ENCODE measurements around the gene WDR26.

WDR26 gene

DNA sequence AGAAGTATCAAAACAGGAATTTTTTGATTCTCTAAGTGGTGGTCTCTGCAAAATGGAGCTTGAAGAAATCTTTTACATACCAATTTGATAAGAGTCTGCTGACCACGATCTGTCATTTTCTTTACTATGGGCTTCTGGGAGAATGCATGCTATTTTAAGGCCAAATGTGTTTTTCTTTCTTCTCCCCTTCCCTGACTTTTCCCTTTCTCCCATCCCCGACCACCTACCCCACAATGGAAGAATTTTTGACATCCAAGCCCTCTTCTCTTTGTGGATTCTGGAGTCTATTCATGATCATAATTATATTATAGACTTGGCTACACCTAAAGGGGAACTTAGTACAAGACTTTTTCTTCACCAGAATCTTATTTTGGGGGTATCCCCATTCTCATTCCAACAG, 46.7 kb downstream of the WDR26 start:
- no peak for TF ChIP-seq YY1 (IDR thresholded peaks at IDR 0.05; ENCODE audit: low read depth)
- TF ChIP-seq, protein P1, sequence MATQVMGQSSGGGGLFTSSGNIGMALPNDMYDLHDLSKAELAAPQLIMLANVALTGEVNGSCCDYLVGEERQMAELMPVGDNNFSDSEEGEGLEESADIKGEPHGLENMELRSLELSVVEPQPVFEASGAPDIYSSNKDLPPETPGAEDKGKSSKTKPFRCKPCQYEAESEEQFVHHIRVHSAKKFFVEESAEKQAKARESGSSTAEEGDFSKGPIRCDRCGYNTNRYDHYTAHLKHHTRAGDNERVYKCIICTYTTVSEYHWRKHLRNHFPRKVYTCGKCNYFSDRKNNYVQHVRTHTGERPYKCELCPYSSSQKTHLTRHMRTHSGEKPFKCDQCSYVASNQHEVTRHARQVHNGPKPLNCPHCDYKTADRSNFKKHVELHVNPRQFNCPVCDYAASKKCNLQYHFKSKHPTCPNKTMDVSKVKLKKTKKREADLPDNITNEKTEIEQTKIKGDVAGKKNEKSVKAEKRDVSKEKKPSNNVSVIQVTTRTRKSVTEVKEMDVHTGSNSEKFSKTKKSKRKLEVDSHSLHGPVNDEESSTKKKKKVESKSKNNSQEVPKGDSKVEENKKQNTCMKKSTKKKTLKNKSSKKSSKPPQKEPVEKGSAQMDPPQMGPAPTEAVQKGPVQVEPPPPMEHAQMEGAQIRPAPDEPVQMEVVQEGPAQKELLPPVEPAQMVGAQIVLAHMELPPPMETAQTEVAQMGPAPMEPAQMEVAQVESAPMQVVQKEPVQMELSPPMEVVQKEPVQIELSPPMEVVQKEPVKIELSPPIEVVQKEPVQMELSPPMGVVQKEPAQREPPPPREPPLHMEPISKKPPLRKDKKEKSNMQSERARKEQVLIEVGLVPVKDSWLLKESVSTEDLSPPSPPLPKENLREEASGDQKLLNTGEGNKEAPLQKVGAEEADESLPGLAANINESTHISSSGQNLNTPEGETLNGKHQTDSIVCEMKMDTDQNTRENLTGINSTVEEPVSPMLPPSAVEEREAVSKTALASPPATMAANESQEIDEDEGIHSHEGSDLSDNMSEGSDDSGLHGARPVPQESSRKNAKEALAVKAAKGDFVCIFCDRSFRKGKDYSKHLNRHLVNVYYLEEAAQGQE (IDR thresholded peaks at IDR 0.05; ENCODE audit: low read depth): no peak
- no peak for TF ChIP-seq TCF12 (IDR thresholded peaks at IDR 0.05; ENCODE audit: low read depth)
- no peak for TF ChIP-seq TAF1 (IDR thresholded peaks at IDR 0.05; ENCODE audit: low read depth)
- TF ChIP-seq CREB1 (IDR thresholded peaks at IDR 0.05; ENCODE audit: low read depth): no peak
- TF ChIP-seq, protein P2, sequence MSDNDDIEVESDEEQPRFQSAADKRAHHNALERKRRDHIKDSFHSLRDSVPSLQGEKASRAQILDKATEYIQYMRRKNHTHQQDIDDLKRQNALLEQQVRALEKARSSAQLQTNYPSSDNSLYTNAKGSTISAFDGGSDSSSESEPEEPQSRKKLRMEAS (IDR thresholded peaks at IDR 0.05): no peak
- TF ChIP-seq EP300 (IDR thresholded peaks at IDR 0.05; ENCODE audit: borderline replicate concordance): no peak
- no peak for TF ChIP-seq CEBPB (IDR thresholded peaks at IDR 0.05)
- TF ChIP-seq RAD21 (IDR thresholded peaks at IDR 0.05; ENCODE audit: low read depth): no peak
- no peak for TF ChIP-seq FOXM1 (IDR thresholded peaks at IDR 0.05; ENCODE audit: borderline replicate concordance, low read depth)
- no peak for TF ChIP-seq EGR1 (IDR thresholded peaks at IDR 0.05)
- TF ChIP-seq, protein P3, sequence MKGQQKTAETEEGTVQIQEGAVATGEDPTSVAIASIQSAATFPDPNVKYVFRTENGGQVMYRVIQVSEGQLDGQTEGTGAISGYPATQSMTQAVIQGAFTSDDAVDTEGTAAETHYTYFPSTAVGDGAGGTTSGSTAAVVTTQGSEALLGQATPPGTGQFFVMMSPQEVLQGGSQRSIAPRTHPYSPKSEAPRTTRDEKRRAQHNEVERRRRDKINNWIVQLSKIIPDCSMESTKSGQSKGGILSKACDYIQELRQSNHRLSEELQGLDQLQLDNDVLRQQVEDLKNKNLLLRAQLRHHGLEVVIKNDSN (IDR thresholded peaks at IDR 0.05): no peak
- TF ChIP-seq NFIC (IDR thresholded peaks at IDR 0.05): no peak
- TF ChIP-seq TEAD4 (IDR thresholded peaks at IDR 0.05): no peak
- no peak for TF ChIP-seq ZBTB7A (IDR thresholded peaks at IDR 0.05; ENCODE audit: low read depth)

DNA sequence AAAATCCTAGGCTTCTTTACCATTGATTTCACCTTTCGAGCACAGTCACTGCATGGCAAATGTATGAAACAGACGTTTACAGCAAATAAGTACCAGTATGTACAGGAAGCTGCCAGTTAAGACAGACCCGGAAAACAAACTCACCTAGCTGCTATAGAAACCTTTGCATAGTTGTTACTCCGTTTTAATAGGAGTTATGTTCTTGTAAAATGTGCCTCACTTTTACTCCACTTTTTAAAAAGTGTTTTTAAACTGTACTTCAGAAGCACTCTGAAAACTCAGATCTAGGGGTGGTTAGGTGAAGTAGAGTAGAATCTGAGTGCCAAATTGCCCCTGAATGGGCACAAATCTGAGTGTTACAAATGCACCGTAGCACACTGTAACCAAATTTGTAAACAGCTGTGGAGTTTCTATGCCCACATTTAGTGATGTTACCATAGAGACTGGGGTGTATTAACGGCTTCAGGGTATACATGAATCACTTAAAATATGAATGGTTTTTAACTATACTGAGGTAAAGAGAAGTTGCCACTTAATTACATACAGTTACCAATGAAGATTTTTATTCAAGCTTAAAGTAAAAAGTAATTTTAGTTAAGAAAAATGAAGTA, 47.2 kb downstream of the WDR26 start:
- TF ChIP-seq EP300 (IDR thresholded peaks at IDR 0.05; ENCODE audit: borderline replicate concordance) (no peak), EGR1 (IDR thresholded peaks at IDR 0.05) (no peak), TAF1 (IDR thresholded peaks at IDR 0.05; ENCODE audit: low read depth) (no peak), FOXM1 (IDR thresholded peaks at IDR 0.05; ENCODE audit: borderline replicate concordance, low read depth) (no peak), RAD21 (IDR thresholded peaks at IDR 0.05; ENCODE audit: low read depth) (no peak), NFIC (IDR thresholded peaks at IDR 0.05) (no peak)
- TF ChIP-seq, protein P3 (IDR thresholded peaks at IDR 0.05): no peak
- TF ChIP-seq, protein P1 (IDR thresholded peaks at IDR 0.05; ENCODE audit: low read depth): no peak
- TF ChIP-seq, protein P2 (IDR thresholded peaks at IDR 0.05): no peak

DNA sequence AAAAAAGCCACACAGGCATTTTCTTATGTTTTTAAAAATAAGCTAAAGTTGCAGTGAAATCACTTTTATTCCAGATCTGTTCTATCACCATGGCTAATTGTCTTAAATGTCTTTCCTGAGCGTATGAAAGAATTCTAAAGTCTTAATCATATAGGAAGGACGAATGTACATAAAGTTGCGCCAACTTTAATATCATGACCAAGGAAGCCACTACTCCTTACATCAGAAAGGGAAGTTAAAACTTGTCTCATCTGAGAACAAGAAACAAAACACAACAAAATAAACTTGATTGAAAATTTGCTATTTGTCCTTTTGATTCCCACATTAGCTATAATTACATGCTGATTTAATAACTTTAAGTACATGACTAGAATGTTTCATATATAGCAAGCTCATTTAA, 51.4 kb downstream of the WDR26 start:
- TF ChIP-seq EP300 (IDR thresholded peaks at IDR 0.05; ENCODE audit: borderline replicate concordance) (no peak), NFIC (IDR thresholded peaks at IDR 0.05) (no peak), EGR1 (IDR thresholded peaks at IDR 0.05) (no peak), FOXM1 (IDR thresholded peaks at IDR 0.05; ENCODE audit: borderline replicate concordance, low read depth) (no peak), RAD21 (IDR thresholded peaks at IDR 0.05; ENCODE audit: low read depth) (no peak), CEBPB (IDR thresholded peaks at IDR 0.05) (no peak), TAF1 (IDR thresholded peaks at IDR 0.05; ENCODE audit: low read depth) (no peak)
- TF ChIP-seq, protein P3 (IDR thresholded peaks at IDR 0.05): no peak

DNA sequence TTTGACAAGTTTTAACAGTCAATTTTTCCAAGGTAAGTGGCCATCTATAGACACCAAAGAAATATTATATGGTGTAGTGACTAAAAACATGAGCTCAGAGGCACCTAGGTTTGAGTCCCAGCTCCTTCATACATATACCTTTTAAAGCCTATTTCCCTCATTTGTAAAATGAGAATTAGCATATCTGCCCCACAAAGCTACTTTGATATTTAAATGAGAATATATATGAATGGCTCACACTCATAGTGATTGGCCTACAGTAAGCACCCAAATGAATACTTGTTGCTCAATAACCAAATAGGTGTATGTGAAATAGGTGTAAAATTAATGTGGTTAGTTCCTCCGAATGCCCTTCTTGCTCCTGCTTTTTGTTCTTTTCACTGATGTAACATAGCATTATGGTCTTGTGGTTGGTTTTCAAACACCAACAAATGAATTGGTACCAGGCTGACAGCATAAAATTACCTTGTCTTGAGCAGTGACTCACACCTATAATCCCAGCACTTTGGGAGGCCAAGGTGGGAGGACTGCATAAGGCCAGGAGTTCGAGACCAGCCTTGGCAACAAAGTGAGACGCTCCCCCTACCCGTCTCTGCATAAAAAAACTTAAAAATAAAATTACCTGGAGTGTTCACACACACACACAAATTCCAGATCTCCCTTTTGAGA, 52.6 kb downstream of the WDR26 start:
- no peak for TF ChIP-seq CEBPB (IDR thresholded peaks at IDR 0.05)
- no peak for TF ChIP-seq YY1 (IDR thresholded peaks at IDR 0.05; ENCODE audit: low read depth)
- no peak for TF ChIP-seq EP300 (IDR thresholded peaks at IDR 0.05; ENCODE audit: borderline replicate concordance)

DNA sequence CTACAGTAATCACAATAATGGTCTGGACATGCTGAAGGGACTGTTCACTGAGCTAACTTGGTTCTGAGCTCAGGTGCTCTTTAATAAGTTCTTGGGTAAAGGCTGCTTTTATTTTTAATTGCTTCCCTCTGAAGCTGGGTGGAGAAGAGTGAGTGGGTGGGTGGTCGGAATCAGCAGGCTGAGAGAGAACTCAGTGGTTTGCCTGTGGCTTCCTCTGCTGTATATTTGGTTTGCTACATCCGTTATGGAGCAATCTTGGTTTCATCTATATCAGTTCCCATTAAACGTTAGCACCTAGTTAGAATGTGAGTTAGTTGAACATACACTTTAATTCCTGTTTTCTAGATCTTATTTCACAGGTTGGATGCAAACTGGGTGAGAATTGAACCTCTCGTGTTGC, 54.6 kb downstream of the WDR26 start:
- TF ChIP-seq FOXM1 (IDR thresholded peaks at IDR 0.05; ENCODE audit: borderline replicate concordance, low read depth): no peak
- no peak for TF ChIP-seq RAD21 (IDR thresholded peaks at IDR 0.05; ENCODE audit: low read depth)
- no peak for TF ChIP-seq CEBPB (IDR thresholded peaks at IDR 0.05)
- TF ChIP-seq, protein P3 (IDR thresholded peaks at IDR 0.05): no peak
- TF ChIP-seq CREB1 (IDR thresholded peaks at IDR 0.05; ENCODE audit: low read depth): no peak
- TF ChIP-seq TCF12 (IDR thresholded peaks at IDR 0.05; ENCODE audit: low read depth): no peak
- TF ChIP-seq TEAD4 (IDR thresholded peaks at IDR 0.05): no peak
- no peak for TF ChIP-seq ZBTB7A (IDR thresholded peaks at IDR 0.05; ENCODE audit: low read depth)
- TF ChIP-seq, protein P1 (IDR thresholded peaks at IDR 0.05; ENCODE audit: low read depth): no peak
- TF ChIP-seq, protein P2 (IDR thresholded peaks at IDR 0.05): no peak
